Measurements from ENCODE around the gene SELPLG.
"Not testable (repeated sequence)": the region's sequence is repeated elsewhere in the genome, so short reads cannot be mapped to it uniquely, and the experiment has no call there.

DNA sequence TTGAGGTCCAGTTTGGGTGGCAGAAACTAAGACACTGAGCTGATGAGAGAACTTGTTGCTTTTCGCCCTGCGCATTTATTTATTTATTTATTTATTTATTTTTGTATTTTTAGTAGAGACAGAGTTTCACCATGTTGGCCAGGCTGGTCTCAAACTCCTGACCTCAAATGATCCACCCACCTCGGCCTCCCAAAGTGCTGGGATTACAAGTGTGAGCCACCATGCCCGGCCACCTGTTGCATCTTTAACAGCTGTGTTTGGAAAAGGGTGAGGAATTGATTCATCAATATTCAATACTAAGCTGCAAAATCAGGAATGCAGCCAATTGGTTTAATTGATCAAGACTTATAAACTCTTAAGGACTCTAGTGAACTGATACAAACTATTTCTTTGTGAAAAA, 24.4 kb upstream of the SELPLG start:
- TF ChIP-seq POLR2A, POLR2AphosphoS5 (IDR thresholded peaks at IDR 0.05): not testable (repeated sequence)
- TF ChIP-seq, protein P1, sequence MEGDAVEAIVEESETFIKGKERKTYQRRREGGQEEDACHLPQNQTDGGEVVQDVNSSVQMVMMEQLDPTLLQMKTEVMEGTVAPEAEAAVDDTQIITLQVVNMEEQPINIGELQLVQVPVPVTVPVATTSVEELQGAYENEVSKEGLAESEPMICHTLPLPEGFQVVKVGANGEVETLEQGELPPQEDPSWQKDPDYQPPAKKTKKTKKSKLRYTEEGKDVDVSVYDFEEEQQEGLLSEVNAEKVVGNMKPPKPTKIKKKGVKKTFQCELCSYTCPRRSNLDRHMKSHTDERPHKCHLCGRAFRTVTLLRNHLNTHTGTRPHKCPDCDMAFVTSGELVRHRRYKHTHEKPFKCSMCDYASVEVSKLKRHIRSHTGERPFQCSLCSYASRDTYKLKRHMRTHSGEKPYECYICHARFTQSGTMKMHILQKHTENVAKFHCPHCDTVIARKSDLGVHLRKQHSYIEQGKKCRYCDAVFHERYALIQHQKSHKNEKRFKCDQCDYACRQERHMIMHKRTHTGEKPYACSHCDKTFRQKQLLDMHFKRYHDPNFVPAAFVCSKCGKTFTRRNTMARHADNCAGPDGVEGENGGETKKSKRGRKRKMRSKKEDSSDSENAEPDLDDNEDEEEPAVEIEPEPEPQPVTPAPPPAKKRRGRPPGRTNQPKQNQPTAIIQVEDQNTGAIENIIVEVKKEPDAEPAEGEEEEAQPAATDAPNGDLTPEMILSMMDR (IDR thresholded peaks at IDR 0.05 in 8 of 11, conservative IDR thresholded peaks at IDR 0.05 in 3 of 11) = not testable (repeated sequence)

Measured in spleen (tissue), 7 donors.